Common myeloid progenitor, CD34-positive (primary cell): ENCODE data around the gene NEDD4L.
"Not testable (repeated sequence)": the region's sequence is repeated elsewhere in the genome, so short reads cannot be mapped to it uniquely, and the experiment has no call there.

ENCODE experiments used
- CTCF ChIA-PET: fragments of 350-600 bp; sonication (Branson Sonifier 250); formaldehyde crosslinking; loops from one replicate; lab custom pipeline; 2021; ENCODE audit warnings: antibody characterized with exemption; lab: Charles Lee
- POLR2A ChIA-PET: fragments of 350-600 bp; sonication (Branson Sonifier 250); formaldehyde crosslinking; loops from one replicate; lab custom pipeline; 2021; ENCODE audit warnings: antibody characterized with exemption; lab: Charles Lee
- DNase-seq, 3 donors: peaks; one replicate each; pipeline versions ENCODE4 v3.0.0 to v3.0.0-alpha.2; 2013
- H3K27ac ChIP-seq, 2 experiments: 1 replicate in 1 of 2; 2 replicates in 1 of 2; pipeline ENCODE4 v1.7.0; 2013; ENCODE audit warnings: inconsistent platforms in 2 of 2, low read length in 2 of 2, mild to moderate bottlenecking in 2 of 2, low read depth in 1 of 2, moderate library complexity in 1 of 2; ENCODE audit not compliant: severe bottlenecking in 2 of 2, insufficient read depth in 1 of 2, poor library complexity in 1 of 2
- H3K27me3 ChIP-seq, 5 experiments: replicated peaks in 2 of 5; 1 replicate in 3 of 5; 2 replicates in 2 of 5; pipeline versions ENCODE4 v1.6.1 to v1.7.0; 2013; ENCODE audit warnings: low read length in 4 of 5, mild to moderate bottlenecking in 2 of 5, moderate library complexity in 2 of 5, inconsistent platforms in 1 of 5; ENCODE audit not compliant: insufficient read depth in 5 of 5, control insufficient read depth in 4 of 5
- H3K36me3 ChIP-seq, 4 experiments: 1 replicate in 2 of 4; 2 replicates in 2 of 4; pipeline versions ENCODE4 v1.6.1 to v1.7.0; 2013; ENCODE audit warnings: low read length in 3 of 4, control low read depth in 1 of 4, mild to moderate bottlenecking in 1 of 4; ENCODE audit not compliant: control insufficient read depth in 4 of 4, insufficient read depth in 4 of 4
- H3K4me1 ChIP-seq, 4 experiments: 1 replicate in 3 of 4; 2 replicates in 1 of 4; pipeline versions ENCODE4 v1.6.1 to v1.7.1; 2013; ENCODE audit warnings: low read length in 3 of 4, mild to moderate bottlenecking in 3 of 4, control low read depth in 1 of 4, inconsistent platforms in 1 of 4, moderate library complexity in 1 of 4; ENCODE audit not compliant: control insufficient read depth in 4 of 4, insufficient read depth in 4 of 4; ENCODE audit errors: control extremely low read depth in 1 of 4
- H3K4me3 ChIP-seq, 7 experiments: 1 replicate in 4 of 7; 2 replicates in 3 of 7; pipeline versions ENCODE4 v1.5.1 to v1.7.0; 2013; ENCODE audit warnings: mild to moderate bottlenecking in 7 of 7, low read length in 6 of 7, moderate library complexity in 6 of 7, inconsistent platforms in 2 of 7, low read depth in 2 of 7, control low read depth in 1 of 7; ENCODE audit not compliant: insufficient read depth in 4 of 7, control insufficient read depth in 1 of 7; ENCODE audit errors: extremely low read depth in 1 of 7
- H3K9me3 ChIP-seq, 5 experiments: 1 replicate in 4 of 5; 2 replicates in 1 of 5; pipeline versions ENCODE4 v1.6.1 to v1.7.1; 2013; ENCODE audit warnings: low read length in 4 of 5, mild to moderate bottlenecking in 2 of 5, inconsistent platforms in 1 of 5, low read depth in 1 of 5, moderate library complexity in 1 of 5; ENCODE audit not compliant: control insufficient read depth in 4 of 5, insufficient read depth in 2 of 5; ENCODE audit errors: control extremely low read depth in 1 of 5
- WGBS: methylation state at CpG from one replicate; pipeline ENCODE4 v1.1.5; 2013; ENCODE audit not compliant: insufficient coverage; 5-methylcytosine and 5-hydroxymethylcytosine counted together

Gene NEDD4L

GRCh38 chr18:58169472-58169871, 125.4 kb downstream of the NEDD4L start:
- ChIA-PET POLR2A (no interaction called here), CTCF (interaction anchor here (0.8 to 1.0 kb wide), 3 partner anchors 12 to 34 kb away, joined by 3 read pairs; no protein-coding TSS in a partner anchor)
- Histone ChIP-seq H3K4me3 (no peak overlapping the region), H3K27me3 (no peaks in the 10 kb centered on the region), H3K36me3 (no peaks in the 10 kb centered on the region), H3K27ac (no peak overlapping the region), H3K4me1 (no peaks in the 10 kb centered on the region), H3K9me3 (no peaks in the 10 kb centered on the region)
- DNase-seq, result no peak
- WGBS, result 92% methylated on average over 5 of the region's 6 CpGs

- H3K27ac ChIP-seq, DNase-seq, H3K4me3 ChIP-seq, POLR2A ChIA-PET, H3K27me3 ChIP-seq, H3K9me3 ChIP-seq, H3K4me1 ChIP-seq, H3K36me3 ChIP-seq: not testable (repeated sequence)
- WGBS, result 83% methylated on average over 1 of the region's 5 CpGs
- CTCF ChIA-PET, result interaction anchor here (1.0 kb wide), 1 partner anchor 14 kb away, joined by 3 read pairs; no protein-coding TSS in a partner anchor
These were observed 126.0 kb downstream of the NEDD4L start for GRCh38 chr18:58170036-58170435.

DNA sequence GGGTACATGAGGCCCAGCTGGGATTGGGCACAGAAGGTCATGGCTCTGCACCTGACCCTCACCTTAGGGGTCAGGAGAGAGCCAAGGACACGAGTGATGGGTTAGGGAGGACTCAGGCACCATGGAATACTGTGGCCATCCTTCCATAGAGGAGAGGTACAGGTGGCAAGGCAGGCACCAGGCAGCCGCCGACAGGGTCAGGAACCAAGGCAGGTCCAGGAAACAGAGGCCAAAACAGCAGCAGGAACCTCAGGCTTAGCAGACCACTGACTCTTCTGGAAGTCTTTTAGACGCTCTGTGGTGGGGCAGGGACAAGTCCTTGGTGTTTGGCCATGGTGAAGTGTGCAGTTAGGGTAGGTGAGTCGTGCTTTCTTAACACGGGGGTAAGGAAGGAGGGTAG, 128.0 kb downstream of the NEDD4L start:
- H3K36me3 ChIP-seq, result no peaks in the 10 kb centered on the region
- DNase-seq, result no peak
- no peak overlapping the region for H3K4me3 ChIP-seq
- no peaks in the 10 kb centered on the region for H3K9me3 ChIP-seq
- POLR2A ChIA-PET, result no interaction called here
- H3K27ac ChIP-seq, result no peak overlapping the region
- 96% methylated on average over 6 of the region's 6 CpGs for WGBS
- CTCF ChIA-PET, result interaction anchor here (1.2 kb wide), 1 partner anchor 9 kb away, joined by 3 read pairs; no protein-coding TSS in a partner anchor
- no peaks in the 10 kb centered on the region for H3K27me3 ChIP-seq
- H3K4me1 ChIP-seq, result no peaks in the 10 kb centered on the region

- POLR2A ChIA-PET, result no interaction called here
- no peaks in the 10 kb centered on the region for H3K4me1 ChIP-seq
- DNase-seq, result no peak
- H3K9me3 ChIP-seq, result no peaks in the 10 kb centered on the region
- CTCF ChIA-PET, result interaction anchor here (1.1 to 1.8 kb wide), 2 partner anchors 33 to 292 kb away, joined by 3 to 4 read pairs; no protein-coding TSS in a partner anchor
- H3K27ac ChIP-seq, result no peak overlapping the region
- H3K27me3 ChIP-seq, result no peaks in the 10 kb centered on the region
- H3K4me3 ChIP-seq, result no peak overlapping the region
- no peaks in the 10 kb centered on the region for H3K36me3 ChIP-seq
- 96% methylated on average over 7 of the region's 12 CpGs for WGBS
These were observed 130.3 kb downstream of the NEDD4L start for GRCh38 chr18:58174285-58174684.

- Histone ChIP-seq H3K9me3 (no peaks in the 10 kb centered on the region), H3K4me1 (no peaks in the 10 kb centered on the region), H3K4me3 (no peak overlapping the region), H3K36me3 (no peaks in the 10 kb centered on the region), H3K27me3 (no peaks in the 10 kb centered on the region), H3K27ac (no peak overlapping the region)
- DNase-seq, result no peak
- CTCF ChIA-PET, result interaction anchor here (1.0 to 1.1 kb wide), 2 partner anchors 15 to 132 kb away, joined by 3 read pairs; no protein-coding TSS in a partner anchor
- 90% methylated on average over 10 of the region's 10 CpGs for WGBS
- POLR2A ChIA-PET, result interaction anchor here (0.6 kb wide), 1 partner anchor 68 kb away, joined by 6 read pairs; no protein-coding TSS in a partner anchor
These were observed 131.2 kb downstream of the NEDD4L start for GRCh38 chr18:58175122-58175785.

DNA sequence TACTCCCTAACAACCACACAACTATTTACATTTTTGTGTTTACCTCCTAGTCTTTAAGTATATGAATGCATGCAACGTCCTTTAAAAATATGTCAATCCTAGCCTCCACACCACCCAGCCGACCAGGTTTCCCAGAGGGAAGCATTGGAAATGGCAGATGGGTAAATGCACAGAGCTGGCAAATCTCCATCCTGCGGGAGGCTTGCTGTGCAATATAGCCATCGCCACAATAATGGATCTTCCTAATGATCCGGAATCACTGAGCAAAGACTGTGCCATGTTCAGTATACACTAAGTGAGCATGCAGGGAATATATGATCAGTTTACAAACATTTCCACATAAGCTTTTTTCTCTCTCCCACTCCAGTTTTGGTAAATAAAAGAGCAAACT, 131.8 kb downstream of the NEDD4L start:
- WGBS, result 95% methylated on average over 3 of the region's 5 CpGs
- Histone ChIP-seq H3K4me1 (no peaks in the 10 kb centered on the region), H3K27ac (no peak overlapping the region), H3K4me3 (no peak overlapping the region), H3K9me3 (no peaks in the 10 kb centered on the region), H3K36me3 (no peaks in the 10 kb centered on the region), H3K27me3 (no peaks in the 10 kb centered on the region)
- ChIA-PET CTCF (interaction anchor here (1.0 to 1.1 kb wide), 2 partner anchors 15 to 133 kb away, joined by 3 read pairs; no protein-coding TSS in a partner anchor), POLR2A (no interaction called here)
- DNase-seq, result no peak

- peak in 2 of 3 donors; percentile 25 to 29 for DNase-seq
- Histone ChIP-seq H3K27ac (no peak overlapping the region), H3K4me3 (no peak overlapping the region), H3K27me3 (no peaks in the 10 kb centered on the region), H3K9me3 (no peaks in the 10 kb centered on the region), H3K4me1 (no peaks in the 10 kb centered on the region), H3K36me3 (no peaks in the 10 kb centered on the region)
- ChIA-PET CTCF (interaction anchor here (1.1 to 1.2 kb wide), 2 partner anchors 15 to 18 kb away, joined by 3 read pairs; no protein-coding TSS in a partner anchor), POLR2A (no interaction called here)
- 95% methylated on average over 4 of the region's 12 CpGs for WGBS
These were observed 133.1 kb downstream of the NEDD4L start for GRCh38 chr18:58177004-58177717.
